CD4-positive, alpha-beta T cell treated with Interleukin-21 for 1 hour (primary cell): ENCODE measurements around the gene DEAF1.

Experiments used
- DNase-seq: peaks from one replicate; pipeline ENCODE4 v3.0.0-alpha.2; 2020

Gene DEAF1

DNA sequence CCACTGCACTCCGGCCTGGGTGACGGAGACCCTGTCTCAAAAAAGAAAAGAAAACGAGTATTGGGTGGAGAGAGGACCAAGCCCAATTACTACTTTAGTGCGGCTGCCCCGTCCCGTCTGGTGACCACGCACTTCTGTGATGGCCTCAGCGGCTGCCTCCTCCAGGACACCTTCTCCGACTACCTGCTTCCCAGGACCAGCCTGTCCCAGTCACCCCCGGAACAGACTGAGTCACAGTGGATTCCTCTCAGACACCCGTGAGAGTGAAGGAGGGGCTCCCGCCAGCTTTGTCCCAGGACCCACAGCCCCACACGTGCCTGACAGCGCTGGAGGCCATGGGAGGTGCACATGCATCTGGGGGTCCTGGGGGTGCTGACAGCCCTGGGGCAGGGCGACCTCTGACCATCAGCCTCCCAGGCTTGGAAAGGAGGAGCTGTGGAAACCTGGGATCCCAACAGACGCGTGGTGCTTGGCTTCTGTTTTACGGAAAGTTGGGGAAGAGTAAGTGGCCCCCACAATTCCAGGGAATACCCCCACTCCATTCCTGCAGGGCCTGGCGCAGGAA is 53.1 kb downstream of the DEAF1 start:
- DNase-seq = no peak

GRCh38 chr11:640021-640706 is 54.9 kb downstream of the DEAF1 start:
- DNase-seq = no peak

GRCh38 chr11:639332-639955 is 55.6 kb downstream of the DEAF1 start:
- DNase-seq = no peak

DNA sequence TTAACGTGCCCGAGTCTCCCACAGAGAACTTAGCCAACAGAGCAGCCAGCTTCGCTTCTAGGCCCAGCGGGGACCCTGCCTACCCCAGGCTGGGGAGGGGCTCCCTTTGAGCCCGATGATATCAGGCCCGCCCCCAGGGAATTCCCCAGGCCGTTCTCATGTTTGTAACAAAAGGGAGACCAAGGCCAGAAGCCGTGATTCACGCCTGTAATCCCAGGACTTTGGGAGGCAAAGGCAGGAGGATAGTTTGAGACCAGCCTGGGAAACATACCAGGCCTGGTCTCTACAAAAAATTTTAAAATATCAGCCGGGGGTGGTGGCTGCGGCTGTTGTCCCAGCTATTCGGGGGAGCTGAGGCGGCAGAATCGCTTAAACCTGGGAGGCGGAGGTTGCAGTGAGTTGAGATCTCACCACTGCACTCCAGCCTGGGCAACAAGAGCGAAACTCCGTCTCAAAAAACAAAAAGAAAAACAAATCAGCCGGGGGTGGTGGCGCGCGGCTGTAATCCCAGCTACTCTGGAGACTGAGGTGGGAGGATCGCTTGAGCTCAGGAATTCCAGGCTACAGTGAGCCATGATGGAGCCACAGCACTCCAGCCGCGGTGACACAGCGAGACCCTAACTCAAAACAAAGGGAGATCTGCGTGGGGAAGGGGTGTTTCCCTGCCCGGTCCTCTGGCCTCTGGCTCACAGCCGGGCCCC is 56.2 kb downstream of the DEAF1 start:
- no peak for DNase-seq

DNA sequence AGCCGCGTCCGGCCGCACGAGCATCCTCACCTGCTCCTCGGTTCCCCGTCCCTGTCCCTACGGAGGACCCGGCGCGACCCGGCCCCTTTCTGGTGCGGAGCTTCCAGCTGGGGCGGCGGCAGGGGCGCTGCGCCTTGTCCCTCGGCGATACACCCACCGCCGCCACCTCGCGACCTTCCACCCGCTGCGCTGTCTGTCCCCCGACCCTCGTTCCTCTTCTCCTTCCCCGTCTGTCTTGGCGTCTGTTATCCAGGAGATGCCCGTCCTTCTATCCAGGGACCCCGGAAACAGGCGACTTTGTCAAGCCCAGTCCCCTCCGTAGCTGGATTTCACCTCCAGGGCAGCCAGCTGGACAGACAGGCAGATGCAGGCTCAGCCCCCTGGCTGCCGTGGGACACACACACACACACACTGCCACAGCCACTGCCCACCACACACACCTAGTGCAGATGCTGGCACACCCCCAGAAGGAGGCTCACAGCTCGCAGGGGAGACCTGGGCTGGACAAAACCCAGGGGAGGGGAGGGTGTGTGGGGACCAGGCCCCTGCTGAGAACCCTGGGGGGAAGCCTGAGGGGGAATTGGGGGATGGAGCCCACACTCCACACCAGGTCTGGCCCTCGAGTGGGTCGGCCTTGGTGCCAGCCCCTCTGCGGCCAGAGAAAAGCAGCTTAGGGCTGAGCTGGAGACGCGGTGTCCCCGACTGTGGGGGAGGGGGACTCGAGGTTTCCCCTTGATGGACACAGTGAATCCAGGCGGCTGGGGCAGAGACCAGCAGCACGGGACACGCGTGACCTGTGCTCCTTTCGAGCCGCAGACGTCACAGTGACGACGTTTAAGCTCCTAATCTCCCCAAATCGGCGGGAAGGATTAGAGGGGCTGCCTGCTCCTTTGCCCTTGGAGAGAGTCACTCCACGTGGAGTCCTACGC is 57.2 kb downstream of the DEAF1 start:
- DNase-seq = no peak

DNA sequence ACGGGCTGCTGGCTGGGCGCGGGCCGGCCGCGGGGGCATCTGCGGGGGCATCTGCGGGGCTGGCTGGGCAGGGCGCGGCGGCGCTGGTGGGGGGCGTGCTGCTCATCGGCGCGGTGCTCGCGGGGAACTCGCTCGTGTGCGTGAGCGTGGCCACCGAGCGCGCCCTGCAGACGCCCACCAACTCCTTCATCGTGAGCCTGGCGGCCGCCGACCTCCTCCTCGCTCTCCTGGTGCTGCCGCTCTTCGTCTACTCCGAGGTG is 57.8 kb downstream of the DEAF1 start:
- no peak for DNase-seq

DNA sequence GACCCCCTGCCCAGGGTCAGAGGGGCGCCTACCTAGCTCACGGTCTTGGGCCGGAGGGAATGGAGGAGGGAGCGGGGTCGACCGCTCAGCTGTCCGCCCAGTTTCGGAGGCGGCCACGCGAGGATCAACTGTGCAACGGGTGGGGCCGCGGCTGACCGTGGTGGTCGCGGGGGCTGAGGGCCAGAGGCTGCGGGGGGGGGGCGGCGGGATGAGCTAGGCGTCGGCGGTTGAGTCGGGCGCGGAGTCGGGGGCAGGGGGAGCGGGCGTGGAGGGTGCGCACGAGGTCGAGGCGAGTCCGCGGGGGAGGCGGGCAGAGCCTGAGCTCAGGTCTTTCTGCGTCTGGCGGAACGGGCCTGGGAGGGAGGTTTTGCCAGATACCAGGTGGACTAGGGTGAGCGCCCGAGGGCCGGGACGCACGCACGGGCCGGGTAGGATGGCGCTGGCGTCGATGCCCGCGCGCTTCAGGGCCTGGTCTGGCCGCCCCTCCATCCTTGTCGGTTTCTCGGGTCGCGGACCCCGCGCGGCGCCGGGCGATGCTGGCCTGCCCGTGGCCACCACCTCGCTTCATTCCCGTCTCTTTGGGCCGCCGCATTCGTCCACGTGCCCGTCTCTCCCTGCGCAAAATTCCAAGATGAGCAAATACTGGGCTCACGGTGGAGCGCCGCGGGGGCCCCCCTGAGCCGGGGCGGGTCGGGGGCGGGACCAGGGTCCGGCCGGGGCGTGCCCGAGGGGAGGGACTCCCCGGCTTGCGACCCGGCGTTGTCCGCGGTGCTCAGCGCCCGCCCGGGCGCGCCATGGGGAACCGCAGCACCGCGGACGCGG is 58.3 kb downstream of the DEAF1 start, which contains the start of gene DRD4:
DRD4 (plus strand) TSS at position 759 of the 822 bp plus-strand sequence; CDS start at position 795, 36 bp downstream.
- no peak for DNase-seq

- no peak for DNase-seq
These were observed 59.0 kb downstream of the DEAF1 start for GRCh38 chr11:635945-636510.

DNA sequence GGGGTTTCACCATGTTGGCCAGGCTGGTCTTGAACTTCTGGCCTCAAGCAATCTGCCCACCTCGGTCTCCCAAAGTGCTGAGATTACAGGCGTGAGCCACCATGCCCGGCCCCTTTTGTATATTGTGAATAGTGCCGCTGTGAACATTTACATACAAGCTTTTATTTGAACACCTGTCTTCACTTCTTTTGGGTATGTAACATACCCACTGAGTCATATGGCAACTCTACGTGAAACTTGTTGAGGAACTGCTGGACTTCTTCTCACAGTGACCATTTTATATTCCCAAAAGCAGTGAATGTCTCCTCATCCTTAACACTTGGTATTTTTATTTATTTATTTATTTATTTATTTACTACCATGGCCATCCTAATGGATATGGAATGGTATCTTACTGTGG is 64.2 kb downstream of the DEAF1 start:
- DNase-seq = no peak

- DNase-seq = peak; percentile 29
These were observed 65.8 kb downstream of the DEAF1 start for GRCh38 chr11:629237-629583.

- DNase-seq = no peak
These were observed 67.0 kb downstream of the DEAF1 start for GRCh38 chr11:628056-628455.

GRCh38 chr11:627308-627576 is 67.8 kb downstream of the DEAF1 start:
- no peak for DNase-seq

GRCh38 chr11:626475-627307 is 68.3 kb downstream of the DEAF1 start, which contains the start of gene SCT:
Gene SCT, minus strand, starts transcription at chr11:627181. Its CDS starts 38 bp downstream, at chr11:627143.
- no peak for DNase-seq

DNA sequence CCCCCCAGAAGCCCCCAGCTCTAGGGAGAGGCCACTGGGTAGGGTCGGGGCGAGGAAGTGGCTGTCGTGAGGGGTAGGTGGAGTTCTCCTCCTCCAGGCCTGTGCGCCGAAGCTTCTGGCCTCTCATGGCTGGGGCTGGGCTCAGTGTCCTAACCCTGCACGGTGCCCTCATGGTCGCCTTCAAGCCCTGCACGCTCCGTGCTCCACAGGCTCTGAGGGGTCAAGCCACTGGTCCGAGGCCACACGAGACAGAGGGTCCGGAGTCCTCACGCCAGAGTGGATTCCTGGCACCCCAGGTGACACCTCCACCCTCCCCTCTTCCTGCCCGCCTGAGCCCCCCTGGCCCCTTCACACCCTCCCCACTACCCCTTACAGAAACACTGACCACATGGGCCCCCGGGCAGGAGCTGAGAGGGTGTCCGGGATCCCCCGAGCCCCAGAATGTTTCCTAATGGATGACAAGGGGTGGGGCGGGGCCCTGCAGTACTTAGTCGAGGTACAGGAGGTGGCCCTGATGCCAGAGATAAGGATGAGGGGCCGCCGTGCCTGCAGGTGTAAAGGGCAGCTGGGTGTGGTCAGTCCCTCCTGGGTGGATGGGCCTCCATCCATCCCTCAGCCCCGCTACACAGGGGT is 69.3 kb downstream of the DEAF1 start:
- no peak for DNase-seq

GRCh38 chr11:624705-625635 is 70.1 kb downstream of the DEAF1 start, which contains the start of gene CDHR5:
Gene CDHR5, minus strand, starts transcription at chr11:624955. Its CDS starts 53 bp downstream, at chr11:624902.
- DNase-seq = no peak

GRCh38 chr11:623999-624704 is 70.9 kb downstream of the DEAF1 start:
- no peak for DNase-seq

DNA sequence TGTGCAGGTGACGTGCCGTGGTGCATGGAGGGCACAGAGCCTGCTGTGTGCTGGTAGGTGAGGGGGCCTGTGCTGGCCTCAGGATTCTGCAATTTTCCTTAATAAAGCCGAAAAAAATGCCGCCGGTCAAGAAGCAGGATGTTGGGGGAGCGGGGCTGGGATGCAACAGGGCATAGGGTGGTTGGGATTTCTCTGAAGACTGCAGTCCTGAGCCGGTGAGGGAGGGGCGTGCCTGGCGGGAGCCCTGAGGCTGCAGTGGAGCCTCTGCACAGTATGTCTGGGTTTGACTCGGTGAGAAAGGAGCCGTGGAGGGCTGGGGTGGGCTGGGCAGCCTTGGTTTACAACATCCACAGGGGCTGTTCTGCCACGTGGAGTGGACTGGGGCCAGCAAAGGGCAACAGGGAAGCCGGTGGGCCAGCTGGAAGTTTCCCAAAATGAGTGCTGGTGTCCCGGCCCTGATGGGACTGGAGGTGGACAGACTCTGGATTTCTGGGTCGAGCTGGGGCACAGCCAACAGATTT is 71.6 kb downstream of the DEAF1 start:
- DNase-seq = no peak

DNA sequence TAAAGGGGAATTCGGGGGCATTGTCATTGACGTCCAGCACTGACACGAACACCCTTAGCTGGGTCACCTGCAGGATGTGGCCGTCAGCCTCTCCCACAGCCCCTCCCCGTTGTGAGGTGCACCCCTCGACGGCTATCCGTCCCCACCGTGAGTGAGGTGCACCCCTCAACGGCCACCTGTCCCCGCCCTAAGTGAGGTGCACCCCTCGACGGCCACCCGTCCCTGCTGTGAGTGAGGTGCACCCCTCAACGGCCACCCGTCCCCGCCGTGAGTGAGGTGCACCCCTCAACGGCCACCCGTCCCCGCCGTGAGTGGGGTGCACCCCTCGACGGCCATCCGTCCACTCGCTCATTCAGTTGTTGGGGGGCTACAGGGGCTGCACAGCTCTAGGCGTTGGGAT is 73.2 kb downstream of the DEAF1 start:
- no peak for DNase-seq
